Astrocyte (in vitro differentiated cells and primary cell): ENCODE data around the gene TOR1AIP1.

Source experiments
- EZH2 ChIP-seq: IDR thresholded peaks from 2 replicates; pipeline ENCODE4 v1.6.1; 2012; ENCODE audit warnings: mild to moderate bottlenecking, low read length, inconsistent platforms; ENCODE audit not compliant: insufficient read depth
- TF ChIP-seq, protein P1 (sequence below): IDR thresholded peaks from 2 replicates; pipeline ENCODE4 v1.5.1; 2011; ENCODE audit warnings: low read depth, mild to moderate bottlenecking, inconsistent platforms, low read length, moderate library complexity; ENCODE audit not compliant: insufficient read depth

DNA sequence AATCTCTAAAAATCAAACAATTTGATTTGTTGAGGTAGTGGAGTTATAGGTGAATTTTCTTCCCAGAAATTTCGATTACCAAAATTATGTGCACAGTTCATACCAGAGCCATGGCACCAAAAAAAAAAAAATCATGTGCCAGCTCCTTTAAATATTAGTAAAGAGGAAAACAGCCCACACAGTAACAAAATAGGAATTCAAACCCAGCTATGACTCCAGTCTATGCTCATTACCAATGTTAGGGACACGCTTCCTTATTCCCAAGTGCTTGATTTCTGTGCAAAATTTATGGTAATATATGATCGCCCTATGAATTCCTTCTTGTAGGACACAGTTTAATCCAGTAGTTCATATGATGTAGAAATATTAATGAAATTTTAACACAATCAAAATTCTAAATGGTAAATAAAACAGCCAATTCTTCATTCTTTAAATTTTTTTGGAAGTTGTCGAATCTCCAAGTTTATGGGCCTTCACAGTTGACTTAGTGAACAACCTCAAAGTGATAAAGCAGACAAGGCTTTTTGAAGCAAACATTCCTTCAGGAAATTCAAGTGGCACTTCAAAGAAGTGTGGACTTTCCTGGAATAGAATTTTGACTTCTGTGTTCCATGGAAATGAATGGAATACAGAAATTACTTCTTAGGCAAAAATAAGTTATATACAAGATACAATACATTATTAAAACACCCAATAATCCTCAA lies 6.3 kb upstream of the TOR1AIP1 start:
- TF ChIP-seq, protein P1, sequence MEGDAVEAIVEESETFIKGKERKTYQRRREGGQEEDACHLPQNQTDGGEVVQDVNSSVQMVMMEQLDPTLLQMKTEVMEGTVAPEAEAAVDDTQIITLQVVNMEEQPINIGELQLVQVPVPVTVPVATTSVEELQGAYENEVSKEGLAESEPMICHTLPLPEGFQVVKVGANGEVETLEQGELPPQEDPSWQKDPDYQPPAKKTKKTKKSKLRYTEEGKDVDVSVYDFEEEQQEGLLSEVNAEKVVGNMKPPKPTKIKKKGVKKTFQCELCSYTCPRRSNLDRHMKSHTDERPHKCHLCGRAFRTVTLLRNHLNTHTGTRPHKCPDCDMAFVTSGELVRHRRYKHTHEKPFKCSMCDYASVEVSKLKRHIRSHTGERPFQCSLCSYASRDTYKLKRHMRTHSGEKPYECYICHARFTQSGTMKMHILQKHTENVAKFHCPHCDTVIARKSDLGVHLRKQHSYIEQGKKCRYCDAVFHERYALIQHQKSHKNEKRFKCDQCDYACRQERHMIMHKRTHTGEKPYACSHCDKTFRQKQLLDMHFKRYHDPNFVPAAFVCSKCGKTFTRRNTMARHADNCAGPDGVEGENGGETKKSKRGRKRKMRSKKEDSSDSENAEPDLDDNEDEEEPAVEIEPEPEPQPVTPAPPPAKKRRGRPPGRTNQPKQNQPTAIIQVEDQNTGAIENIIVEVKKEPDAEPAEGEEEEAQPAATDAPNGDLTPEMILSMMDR = no peak
- TF ChIP-seq EZH2 = no peak
